GM19438 (cell line): ENCODE measurements around the gene EXTL2.
"Not testable (repeated sequence)": the region's sequence is repeated elsewhere in the genome, so short reads cannot be mapped to it uniquely, and the experiment has no call there.

Source experiments
- ATAC-seq: cut with Tn5 transposase; IDR thresholded peaks from one replicate; pipeline ENCODE4 v1.9.1; 2021; ENCODE audit warnings: low read depth; ENCODE audit not compliant: unreplicated experiment

Gene EXTL2

DNA sequence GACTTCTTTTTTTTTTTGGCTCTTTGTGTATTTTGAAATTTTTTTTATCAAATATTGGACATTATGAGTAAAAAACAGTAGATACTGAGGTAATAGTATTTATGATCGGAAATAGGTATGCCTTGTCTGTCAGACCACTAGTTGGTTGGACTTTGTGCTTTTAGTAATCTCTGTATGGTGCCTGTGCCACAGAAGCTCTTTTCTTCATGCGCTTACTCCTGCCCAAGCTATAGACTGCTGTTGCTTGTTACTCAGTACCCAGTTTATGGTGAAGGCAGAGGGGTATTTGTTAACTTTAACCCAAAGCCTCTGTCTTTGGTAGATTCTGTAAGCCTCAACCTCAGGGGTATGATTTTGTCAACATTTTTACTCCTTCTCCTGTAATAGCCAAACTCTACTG, 9.9 kb upstream of the EXTL2 start:
- no peak for ATAC-seq

DNA sequence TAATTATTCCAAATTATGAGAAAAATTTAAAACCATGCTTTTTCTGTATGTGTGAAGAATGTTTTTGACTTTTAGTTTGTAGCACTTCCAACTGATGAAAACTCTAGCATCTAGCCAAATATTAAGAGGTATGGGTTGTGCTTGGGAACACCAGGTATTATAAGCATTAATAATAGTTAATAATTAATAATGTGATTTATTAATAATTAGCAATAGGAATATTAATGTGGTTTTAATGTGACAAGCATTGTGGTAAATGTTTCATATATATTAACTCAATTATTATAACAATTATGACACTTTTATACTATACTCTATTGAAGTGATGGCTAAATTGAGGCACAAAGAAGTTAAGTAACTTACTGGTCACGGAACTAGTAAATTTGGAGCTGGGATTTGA, 9.1 kb upstream of the EXTL2 start:
- ATAC-seq: no peak

DNA sequence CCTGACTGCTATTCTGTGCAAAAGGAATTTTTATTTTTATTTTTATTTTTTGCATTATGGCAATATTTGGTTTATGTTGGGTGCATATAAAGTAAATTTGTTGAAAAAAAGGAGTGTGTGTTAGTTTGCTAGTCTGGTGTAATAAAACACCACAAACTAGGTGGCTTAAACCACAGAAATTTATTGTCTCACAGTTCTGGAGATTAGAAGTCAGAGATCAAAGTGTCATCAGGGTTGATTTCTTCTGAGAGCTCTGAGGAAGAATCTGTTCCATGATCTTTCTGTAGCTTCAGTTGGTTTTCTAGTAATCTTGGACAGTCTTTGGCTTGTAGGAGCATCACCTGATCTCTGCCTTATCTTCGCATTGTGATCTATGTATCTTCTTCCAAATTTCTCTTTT, 7.7 kb upstream of the EXTL2 start:
- ATAC-seq: no peak

DNA sequence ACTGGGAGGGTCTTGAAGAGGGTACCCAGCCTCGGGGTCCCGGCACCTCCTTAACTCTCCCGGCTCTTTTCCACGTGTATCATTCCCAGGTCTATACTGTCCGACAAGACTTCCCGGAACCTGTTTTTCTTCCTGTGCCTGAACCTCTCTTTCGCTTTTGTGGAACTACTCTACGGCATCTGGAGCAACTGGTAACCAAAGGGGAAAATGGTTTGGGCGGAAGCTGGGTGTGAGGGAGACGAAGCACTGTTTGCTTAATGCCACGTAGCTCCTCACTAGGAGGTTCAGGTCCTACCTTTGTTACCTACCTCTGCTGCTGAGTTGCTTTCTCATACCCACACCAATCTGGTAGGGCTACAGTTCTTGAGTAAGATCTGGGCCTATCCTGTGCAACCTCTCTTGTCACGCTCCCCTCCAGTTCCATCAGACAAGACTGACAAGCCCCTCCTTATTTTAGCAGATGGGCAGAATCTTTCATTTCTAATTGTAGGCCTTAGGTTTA, 1.9 kb upstream of the EXTL2 start:
- peak; percentile 33 for ATAC-seq

DNA sequence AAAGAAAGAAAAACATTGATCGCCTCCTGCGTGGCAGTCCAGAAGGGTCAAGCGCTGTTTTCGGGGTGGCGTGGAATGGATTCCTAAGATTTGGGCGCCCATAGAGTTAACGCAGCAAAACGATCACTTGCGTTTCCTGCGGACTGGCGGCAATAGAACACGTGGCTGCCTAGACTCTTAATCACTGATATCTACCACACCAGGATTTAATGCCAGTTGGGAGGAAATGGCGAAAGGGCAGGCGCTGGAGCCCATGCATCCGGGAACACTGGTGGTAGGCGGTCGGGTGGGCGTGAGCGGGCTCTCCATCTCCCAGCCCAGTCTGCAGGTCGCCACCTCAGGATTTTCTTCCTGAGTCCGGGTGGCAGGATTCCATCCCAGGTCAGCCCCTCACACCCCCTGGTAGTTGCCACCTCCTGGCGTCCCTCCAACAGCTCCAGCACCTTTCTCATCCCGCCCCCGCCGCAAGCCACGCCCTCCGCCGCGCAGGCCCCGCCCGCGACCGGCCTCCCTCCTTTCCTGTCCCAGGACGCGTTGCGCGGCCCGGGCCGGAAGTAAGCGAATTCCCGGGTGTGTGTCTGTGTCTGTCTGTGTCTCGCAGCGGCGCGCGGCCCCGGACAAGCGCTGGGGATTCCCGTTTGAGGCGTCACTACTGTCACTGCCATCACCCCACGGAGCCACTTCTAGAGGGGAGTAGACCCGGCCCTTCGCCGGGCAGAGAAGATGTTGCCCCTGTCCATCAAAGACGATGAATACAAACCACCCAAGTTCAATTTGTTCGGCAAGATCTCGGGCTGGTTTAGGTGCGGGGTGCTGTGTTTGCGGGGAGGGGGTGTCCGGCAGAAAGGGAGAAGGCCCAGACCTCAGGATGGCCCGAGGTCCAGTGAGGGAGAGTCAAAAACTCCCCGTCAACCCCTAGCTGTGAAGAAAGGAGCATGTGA, 1.2 kb upstream of the EXTL2 start, which contains the start of gene SLC30A7:
Gene SLC30A7, plus strand, starts transcription at position 551 of the 941 bp plus-strand sequence. Its CDS starts 173 bp downstream, at position 724.
- peak; percentile 71 for ATAC-seq

DNA sequence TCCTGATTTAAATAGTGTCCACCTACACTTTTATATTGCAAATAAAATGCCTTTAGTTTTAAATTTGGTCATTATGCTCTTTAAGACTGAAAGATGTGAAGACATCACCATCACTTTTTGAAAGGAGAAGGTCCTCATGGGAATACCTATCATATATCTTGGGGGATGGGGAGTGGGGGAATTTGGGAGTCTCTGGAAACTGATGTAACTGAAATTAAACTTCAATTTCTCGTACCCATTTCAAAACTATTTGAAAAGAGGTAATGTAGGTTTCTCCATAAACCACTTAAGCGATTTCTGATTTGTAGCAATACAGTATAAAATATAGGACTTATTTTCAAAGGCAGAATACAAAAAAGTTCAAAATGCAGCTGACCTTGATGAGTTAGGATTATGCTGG, 924 bp downstream of the EXTL2 start:
- no peak for ATAC-seq

DNA sequence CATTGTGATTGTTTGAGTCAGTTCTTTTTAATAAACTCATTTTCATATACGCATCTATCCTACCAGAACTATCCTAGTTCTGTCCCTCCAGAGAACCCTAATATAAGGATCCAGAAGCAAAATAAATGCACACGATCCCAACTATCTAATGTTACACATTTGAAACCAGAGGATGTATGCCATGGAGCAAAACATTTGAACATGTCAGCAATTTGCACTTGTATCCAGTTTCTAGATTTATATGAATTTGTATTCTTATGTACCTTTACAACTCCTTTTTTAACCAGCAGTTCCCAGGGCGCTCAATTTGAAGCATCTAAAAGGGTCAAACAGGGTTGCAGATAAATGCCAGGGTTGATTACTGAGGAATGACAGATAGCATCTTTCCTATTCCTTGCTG, 2.1 kb downstream of the EXTL2 start:
- no peak for ATAC-seq

DNA sequence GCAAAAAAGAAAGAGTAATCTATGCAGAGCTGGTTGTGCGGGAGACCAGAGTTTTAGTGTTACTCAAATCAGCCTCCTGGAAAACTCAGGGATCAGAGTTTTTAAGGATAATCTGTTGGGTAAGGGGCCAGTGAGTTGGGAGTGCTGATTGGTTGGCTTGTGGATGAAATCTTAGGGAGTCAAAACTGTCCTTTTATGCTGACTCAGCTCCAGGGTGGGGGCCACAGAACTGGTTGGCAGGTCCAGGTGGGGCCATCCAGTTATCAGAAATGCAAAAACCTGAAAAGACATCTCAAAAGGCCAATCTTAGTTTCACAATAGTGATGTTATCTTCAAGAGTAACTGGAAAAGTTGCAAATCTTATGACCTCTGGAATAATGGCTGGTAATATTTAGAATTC, 3.3 kb downstream of the EXTL2 start:
- ATAC-seq: no peak

DNA sequence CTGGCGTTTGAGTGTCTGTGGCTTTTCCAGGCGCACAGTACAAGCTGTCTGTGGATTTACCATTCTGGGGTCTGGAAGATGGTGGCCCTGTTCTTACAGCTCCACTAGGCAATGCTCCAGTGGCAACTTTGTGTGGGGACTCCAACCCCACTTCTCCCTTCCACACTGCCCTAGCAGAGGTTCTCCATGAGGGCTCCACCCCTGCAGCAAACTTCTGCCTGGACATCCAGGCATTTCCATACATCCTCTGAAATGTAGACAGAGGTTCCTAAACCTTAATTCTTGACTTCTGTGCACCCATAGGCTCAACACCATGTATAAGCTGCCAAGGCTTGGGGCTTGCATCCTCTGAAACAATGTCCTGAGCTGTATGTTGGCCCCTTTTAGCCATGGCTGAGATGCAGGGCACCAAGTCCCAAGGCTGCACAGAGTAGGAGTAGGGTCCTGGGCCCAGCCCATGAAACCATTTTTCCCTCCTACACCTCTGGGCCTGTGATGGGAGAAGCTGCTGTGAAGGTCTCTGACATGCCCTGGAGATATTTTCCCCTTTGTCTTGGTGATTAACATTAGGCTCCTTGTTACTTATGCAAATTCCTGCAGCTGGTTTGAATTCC, 4.7 kb downstream of the EXTL2 start:
- ATAC-seq: not testable (repeated sequence)

DNA sequence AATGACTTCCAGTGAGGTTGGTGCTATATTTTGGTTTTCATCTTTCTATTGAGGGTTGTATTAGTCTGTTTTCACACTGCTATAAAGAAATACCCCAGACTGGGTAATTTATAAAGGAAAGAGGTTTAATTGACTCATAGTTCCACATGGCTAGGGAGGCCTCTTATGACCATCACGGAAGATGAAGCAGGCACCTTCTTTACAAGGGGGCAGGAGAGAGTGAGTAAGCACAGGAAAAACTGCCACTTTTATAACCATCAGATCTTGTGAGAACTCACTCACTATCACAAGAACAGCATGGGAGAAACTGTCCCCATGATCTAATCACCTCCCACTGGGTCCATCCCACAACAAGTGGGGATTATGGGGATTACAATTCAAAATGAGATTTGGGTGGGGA, 5.6 kb downstream of the EXTL2 start:
- not testable (repeated sequence) for ATAC-seq

DNA sequence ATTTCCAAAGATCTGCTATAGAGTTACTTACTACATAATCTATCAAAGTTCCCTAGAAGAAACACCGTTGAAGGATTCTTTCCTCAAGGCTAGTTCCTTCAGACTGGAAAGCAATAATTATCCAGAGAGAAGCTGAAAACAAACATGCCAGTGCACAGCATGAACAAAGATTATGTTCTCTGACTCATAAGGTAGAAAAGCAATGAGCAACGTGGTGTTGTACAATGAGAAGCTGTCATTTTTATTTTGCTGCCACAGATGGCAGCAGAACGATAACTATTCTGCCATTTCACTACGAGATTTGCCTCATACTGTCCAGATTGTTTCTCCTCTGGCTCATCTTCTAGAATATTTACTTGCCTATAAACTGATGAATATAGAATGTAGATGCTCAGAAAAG, 10.7 kb downstream of the EXTL2 start:
- no peak for ATAC-seq

DNA sequence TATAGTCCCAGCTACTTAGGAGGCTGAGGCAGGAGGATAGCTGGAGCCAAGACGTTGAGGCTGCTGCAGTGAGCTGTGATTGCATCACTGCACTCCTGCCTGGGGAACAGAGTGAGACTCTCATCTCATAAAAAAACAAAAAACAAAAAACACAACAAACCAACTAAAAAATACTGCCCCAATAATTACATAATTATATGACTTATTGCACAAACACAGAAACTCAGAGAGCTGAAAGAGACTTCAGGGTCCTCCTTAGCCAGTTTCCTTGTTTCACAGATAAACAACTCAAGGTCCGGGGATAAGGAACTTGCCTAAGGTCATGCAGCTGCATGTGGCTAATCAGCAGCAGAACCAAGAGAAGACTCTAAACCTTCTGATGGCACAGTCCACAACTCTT, 11.9 kb downstream of the EXTL2 start:
- no peak for ATAC-seq

DNA sequence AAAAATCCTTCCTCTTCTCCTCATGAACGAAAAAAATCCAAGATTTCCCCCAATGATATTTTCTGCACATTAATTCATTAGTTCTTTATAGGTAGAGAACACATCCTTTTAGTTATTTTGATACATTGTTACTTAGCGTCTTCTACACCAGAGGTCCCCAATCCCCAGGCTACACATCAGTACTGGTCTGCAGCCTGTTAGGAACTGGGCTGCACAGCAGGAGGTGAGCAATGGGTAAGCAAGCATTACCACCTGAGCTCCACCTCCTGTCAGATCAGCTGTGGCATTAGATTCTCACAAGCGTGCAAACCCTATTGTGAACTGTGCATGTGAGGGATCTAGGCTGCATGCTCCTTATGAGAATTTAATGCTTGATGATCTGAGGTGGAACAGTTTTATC, 13.0 kb downstream of the EXTL2 start:
- ATAC-seq: no peak

DNA sequence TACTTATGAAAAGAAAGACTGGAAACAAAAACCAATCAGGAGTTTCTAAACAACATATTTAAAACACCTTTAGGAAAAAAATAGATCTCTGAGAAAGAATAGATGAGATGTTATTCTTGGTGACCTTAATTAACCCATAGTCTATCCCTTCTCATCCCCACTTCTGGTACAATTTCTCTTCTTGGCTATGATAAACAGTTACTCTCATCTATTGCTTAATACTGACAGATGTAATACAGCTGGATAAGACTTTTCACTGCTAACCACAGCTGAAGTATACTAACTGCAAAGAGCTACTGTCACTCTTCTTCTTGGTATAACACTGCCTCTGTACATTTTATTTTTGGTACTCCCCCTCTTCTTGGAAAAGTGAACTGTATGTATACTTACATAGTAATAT, 15.2 kb downstream of the EXTL2 start:
- ATAC-seq: no peak

DNA sequence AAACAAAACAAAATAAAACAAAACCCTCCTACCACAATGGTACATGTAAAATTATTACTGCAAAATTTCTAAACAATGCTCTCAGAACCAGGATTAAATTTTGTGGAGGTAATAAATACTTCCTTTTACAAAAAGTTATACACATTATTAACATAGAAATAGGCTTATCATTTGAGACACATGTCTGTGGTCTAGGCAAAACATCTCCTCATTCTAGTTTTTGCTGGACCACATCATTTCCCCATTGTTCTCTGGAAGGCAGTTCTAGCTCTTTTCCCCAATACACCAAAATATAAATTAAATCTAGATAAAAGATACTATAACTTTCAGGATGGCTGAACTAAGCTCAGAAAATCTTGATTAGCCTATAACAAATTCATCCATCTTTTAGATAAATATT, 18.4 kb downstream of the EXTL2 start:
- ATAC-seq: no peak

DNA sequence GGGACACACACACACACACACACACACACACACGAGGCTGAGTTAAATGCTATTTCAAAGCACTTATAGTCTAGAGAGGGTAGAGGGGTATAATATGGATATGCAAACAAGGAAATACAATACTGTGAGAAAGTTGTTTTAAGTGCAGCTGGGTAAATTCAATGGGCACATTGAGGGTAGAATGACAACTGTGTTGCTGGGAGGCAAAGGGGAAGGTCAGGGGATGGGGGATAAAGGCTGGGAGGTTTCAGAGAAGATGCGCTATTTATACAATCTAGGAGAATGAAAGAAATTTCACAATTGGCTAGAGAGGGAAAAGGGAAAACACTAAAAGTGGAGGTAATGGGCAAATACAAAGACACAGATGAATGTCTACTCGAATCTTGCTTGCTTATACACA, 19.4 kb downstream of the EXTL2 start:
- no peak for ATAC-seq

DNA sequence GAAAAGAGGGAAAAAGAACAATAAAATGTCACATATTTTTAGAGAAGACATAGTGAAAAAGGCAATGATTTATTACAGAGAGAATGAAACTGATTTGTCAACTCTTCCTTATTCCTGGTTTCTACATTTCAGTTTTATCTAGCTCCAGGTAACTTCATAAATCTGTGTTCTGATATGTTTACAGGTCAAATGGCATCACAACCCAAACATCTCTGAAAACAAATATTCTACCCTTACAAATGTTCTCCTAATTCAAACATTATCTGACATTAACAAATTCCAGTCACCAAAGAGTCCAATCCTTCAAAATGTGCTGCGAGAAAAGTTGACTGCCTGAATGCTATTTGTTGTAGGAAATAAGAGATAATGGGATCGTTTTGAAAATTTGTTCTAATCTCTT, 20.2 kb downstream of the EXTL2 start:
- ATAC-seq: no peak

DNA sequence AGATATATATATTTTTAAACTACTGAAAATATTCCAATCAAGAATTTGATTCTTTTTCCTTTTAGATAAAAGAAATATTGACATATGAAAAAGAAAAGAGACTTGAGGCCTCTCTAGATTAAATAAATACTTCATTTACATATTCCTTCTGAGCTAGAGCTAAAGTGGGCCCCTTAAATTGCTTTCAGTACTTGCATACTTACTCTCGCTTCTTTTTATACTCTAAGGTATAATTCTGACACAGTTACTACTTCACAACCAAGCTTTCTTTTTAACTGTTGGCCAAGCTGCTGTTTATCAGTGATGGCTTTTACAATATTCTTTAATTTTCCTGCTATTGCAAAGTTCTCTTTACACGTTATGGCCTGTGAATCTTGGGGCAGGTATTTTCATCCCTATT, 24.6 kb downstream of the EXTL2 start:
- ATAC-seq: no peak

DNA sequence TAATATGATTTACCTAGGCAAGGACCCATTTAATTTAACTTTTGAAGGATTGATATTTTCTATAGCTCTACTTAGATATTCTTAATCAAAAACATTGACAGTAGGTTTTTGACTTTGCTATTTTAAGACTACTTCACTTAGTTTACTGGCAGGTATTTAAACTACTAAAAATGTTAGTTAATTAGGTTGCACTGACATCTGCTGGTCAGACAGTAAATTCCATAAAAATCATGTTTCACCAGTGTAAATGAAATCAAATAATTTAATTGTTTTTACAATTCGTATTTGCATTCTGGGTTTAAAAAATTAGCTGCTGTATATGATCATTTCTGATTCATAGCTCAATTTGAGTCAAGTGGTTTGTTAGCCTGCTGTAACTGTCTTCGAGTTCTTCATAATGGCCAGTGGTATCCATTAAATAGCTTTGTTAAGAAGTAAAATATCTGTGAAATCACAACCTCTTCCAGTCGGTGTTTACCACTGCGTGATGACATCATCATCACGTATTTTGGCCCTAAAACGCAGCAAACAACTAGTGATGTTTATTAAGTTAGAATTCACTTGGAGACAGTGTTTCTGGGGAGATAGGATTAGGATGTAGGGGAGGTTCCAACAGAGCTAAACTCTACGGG, 26.2 kb downstream of the EXTL2 start:
- no peak for ATAC-seq

DNA sequence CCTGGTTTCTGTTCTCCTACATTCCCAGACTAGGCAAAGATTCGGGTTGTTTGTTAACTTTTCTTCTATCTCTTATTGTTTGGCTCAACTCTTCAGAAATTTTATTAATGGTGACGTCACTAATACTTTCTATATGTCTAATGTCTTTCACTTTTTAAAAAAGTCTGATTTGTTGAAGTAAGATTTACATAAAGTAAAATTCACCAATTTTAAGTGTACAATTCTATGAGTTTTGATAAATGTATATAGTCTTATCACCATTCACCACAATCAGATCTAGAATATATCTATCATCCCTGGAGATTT, 27.8 kb downstream of the EXTL2 start:
- ATAC-seq: no peak

DNA sequence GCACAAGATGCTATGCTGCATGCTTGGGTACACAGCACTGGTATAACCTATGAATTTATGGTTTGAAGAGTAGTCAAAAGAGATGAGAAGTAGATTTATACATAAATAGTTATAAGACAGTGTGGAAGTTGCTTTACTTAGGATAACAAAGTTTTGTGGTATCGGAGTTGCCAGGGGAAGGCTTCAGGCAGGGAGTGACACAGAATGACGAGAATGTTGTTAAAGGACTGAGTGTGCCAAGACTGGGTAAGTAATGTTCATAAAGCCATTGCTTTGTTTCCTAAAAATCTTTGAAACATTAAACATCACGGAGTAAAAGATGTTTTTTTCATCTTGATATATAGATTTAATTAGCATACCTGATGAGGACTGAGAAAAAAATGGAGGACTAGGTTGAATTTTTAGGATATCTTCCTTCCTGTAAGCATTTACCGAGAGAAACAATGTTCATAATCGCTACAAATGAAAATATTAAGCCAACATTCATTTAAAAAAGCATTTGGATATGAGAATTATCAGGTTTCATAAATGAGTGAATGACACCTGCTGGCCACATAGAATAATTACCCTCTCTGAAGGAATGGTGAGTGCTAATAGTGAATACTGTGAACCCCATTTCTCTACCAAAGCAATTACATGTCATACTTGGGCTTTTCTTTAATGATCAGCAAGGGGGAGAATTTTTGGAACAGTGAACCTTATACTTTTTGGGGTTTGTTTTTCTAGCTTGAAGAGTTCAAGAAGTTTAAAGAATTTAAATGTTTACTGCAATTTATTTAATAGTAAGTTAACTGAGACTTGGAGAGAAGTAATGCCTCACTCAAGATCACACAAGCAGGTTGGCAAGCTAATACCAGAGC, 28.4 kb downstream of the EXTL2 start:
- ATAC-seq: no peak
